Measurements from ENCODE around the gene SHF. TPM values are rescaled to one million over a fixed set of nuclear protein-coding genes. Genes with fewer than 3 reads are reported as not detected.
"Not testable (repeated sequence)": the region's sequence is repeated elsewhere in the genome, so short reads cannot be mapped to it uniquely, and the experiment has no call there.

The SHF gene
- total and polyA plus RNA-seq, 3 experiments from 2014 or later: 1.5 to 29.5 (median 25.4) TPM

DNA sequence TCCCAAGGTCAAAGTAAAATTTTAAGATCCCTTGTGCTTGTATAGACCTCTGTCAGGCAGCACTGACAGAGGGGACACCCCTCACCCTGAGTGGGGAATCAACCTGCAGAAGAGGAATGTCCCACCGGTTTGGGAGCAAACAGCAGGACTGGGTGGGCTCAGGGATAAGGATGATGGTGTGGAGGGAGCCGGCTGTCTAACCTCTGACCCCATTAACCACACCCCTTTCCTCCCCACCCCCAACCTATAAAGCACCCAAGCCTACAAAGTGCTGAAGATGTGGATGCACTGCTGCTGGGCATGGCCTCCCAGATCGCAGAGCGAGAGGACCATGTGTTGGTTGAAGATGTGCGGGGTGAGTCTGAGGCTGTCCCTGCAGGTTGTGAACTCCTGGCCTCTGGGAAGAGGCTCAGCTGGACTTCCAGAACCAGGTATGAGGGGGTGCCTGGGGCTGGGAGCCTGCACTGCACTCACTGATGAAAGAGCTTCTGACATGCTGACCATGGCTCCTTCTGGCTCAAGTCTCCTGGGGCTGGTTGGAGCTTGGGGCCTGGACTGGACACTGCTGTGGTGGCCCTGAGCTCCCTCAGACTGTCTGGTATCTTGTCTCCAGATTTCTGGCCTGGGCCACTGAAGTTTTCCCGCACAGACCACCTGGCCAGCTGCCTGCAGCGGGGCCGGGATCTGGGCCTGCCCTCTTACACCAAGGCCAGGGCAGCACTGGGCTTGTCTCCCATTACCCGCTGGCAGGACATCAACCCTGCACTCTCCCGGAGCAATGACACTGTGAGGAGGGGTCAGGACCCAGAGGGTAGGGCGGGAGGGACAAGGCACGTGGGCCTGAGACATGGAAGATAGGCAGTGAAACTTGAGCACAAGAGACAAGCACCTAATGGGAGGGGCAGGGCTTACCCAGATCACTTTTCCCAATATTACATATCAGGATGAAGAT is 48.7 kb downstream of the SHF start:
- H3K4me3 ChIP-seq (ENCODE audit: low read length): no peak overlapping the region
- H3K9me3 Mint-ChIP-seq: no peaks in the 10 kb centered on the region
- H3K36me3 Mint-ChIP-seq: peaks cover 0 to 2% (median 0%) of the 10 kb centered on the region in 3 donors
- peak overlapping the region in 1 of 8 donors; percentile 57 for H3K27ac Mint-ChIP-seq
- H3K9me3 ChIP-seq (ENCODE audit: low read length): no peaks in the 10 kb centered on the region
- ChIA-PET POLR2A (no interaction called here), CTCF (interaction anchor here (1.7 to 2.2 kb wide), 2 partner anchors 21 to 24 kb away, joined by 4 to 5 read pairs; no protein-coding TSS in a partner anchor)
- no peak overlapping the region for H3K4me3 Mint-ChIP-seq
- no peak for DNase-seq
- H3K27me3 ChIP-seq (ENCODE audit: insufficient read depth, low read length, poor library complexity, severe bottlenecking): peaks cover 9% of the 10 kb centered on the region
- no peaks in the 10 kb centered on the region for H3K4me1 ChIP-seq (ENCODE audit: insufficient read depth, low read length)
- no peaks in the 10 kb centered on the region for H3K36me3 ChIP-seq (ENCODE audit: insufficient read depth, low read length)
- no peak overlapping the region for H3K27ac ChIP-seq (ENCODE audit: low read depth, low read length)
- H3K27me3 Mint-ChIP-seq: peaks cover 17 to 19% of the 10 kb centered on the region in 2 donors
- peaks cover 8 to 17% (median 15%) of the 10 kb centered on the region in 3 donors for H3K4me1 Mint-ChIP-seq

DNA sequence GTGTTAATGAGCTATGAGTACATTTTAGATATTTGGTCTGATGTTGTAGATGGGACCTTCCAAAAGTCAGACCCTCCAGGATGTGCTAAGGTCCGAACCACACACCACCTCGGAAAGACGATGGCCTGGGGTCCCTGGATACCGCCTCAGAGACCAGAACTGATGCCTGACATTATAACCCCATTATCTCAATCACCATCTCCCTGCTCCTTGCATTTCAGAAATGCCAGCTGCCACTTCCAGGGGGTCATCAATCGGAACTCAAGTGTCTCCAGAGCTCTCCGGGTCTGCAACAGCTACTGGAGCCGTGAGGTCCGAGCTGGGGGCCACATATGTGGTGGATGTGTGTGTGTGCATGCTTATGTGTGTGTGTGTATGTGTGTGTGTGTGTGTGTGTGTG is 50.1 kb downstream of the SHF start:
- ChIA-PET POLR2A (interaction anchor here (0.6 kb wide), 1 partner anchor 56 kb away, joined by 3 read pairs; no protein-coding TSS in a partner anchor), CTCF (interaction anchor here (0.7 to 1.7 kb wide), 3 partner anchors 20 to 30 kb away, joined by 3 to 4 read pairs (median 3); no protein-coding TSS in a partner anchor)
- no peak overlapping the region for H3K27ac Mint-ChIP-seq
- peaks cover 19% of the 10 kb centered on the region for H3K27me3 ChIP-seq (ENCODE audit: insufficient read depth, low read length, poor library complexity, severe bottlenecking)
- no peak overlapping the region for H3K27ac ChIP-seq (ENCODE audit: low read depth, low read length)
- no peaks in the 10 kb centered on the region for H3K9me3 ChIP-seq (ENCODE audit: low read length)
- peaks cover 24 to 27% of the 10 kb centered on the region in 2 donors for H3K27me3 Mint-ChIP-seq
- H3K4me1 Mint-ChIP-seq: peaks cover 8 to 17% (median 15%) of the 10 kb centered on the region in 3 donors
- H3K4me3 Mint-ChIP-seq: no peak overlapping the region
- peaks cover 0 to 2% (median 0%) of the 10 kb centered on the region in 3 donors for H3K36me3 Mint-ChIP-seq
- no peaks in the 10 kb centered on the region for H3K9me3 Mint-ChIP-seq
- H3K4me1 ChIP-seq (ENCODE audit: insufficient read depth, low read length): no peaks in the 10 kb centered on the region
- no peak overlapping the region for H3K4me3 ChIP-seq (ENCODE audit: low read length)
- no peaks in the 10 kb centered on the region for H3K36me3 ChIP-seq (ENCODE audit: insufficient read depth, low read length)
- no peak for DNase-seq

DNA sequence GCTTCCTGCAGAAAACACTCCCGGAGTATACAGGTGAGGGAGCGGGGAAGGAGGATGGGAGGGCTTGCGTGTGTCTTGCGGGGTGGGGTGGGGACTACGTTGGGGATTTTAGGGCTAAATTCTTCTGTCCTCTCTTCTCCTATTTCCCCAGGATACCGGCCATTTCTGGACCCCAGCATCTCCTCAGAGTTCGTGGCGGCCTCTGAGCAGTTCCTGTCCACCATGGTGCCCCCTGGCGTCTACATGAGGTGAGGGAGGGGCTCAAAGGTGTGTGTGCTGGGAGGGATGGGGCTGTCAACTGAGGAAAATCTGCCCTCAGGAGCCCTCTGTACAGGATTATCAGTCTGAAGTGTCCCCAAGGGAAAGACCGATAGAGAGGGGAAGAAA is 51.4 kb downstream of the SHF start:
- peak overlapping the region in 1 of 8 donors; percentile 60 for H3K27ac Mint-ChIP-seq
- peaks cover 19% of the 10 kb centered on the region for H3K27me3 ChIP-seq (ENCODE audit: insufficient read depth, low read length, poor library complexity, severe bottlenecking)
- H3K27me3 Mint-ChIP-seq: peaks cover 31 to 41% of the 10 kb centered on the region in 2 donors
- H3K27ac ChIP-seq (ENCODE audit: low read depth, low read length): no peak overlapping the region
- POLR2A ChIA-PET: no interaction called here
- CTCF ChIA-PET: interaction anchor here (1.6 to 2.2 kb wide), 2 partner anchors 14 to 18 kb away, joined by 4 to 6 read pairs; no protein-coding TSS in a partner anchor
- DNase-seq: no peak
- no peaks in the 10 kb centered on the region for H3K9me3 ChIP-seq (ENCODE audit: low read length)
- H3K9me3 Mint-ChIP-seq: no peaks in the 10 kb centered on the region
- no peak overlapping the region for H3K4me3 ChIP-seq (ENCODE audit: low read length)
- H3K4me3 Mint-ChIP-seq: peak overlapping the region in 5 of 7 donors; percentile 54 to 79 (median 63)
- H3K36me3 ChIP-seq (ENCODE audit: insufficient read depth, low read length): no peaks in the 10 kb centered on the region
- H3K4me1 ChIP-seq (ENCODE audit: insufficient read depth, low read length): no peaks in the 10 kb centered on the region
- no peaks in the 10 kb centered on the region for H3K36me3 Mint-ChIP-seq
- H3K4me1 Mint-ChIP-seq: peaks cover 8 to 17% (median 15%) of the 10 kb centered on the region in 3 donors

DNA sequence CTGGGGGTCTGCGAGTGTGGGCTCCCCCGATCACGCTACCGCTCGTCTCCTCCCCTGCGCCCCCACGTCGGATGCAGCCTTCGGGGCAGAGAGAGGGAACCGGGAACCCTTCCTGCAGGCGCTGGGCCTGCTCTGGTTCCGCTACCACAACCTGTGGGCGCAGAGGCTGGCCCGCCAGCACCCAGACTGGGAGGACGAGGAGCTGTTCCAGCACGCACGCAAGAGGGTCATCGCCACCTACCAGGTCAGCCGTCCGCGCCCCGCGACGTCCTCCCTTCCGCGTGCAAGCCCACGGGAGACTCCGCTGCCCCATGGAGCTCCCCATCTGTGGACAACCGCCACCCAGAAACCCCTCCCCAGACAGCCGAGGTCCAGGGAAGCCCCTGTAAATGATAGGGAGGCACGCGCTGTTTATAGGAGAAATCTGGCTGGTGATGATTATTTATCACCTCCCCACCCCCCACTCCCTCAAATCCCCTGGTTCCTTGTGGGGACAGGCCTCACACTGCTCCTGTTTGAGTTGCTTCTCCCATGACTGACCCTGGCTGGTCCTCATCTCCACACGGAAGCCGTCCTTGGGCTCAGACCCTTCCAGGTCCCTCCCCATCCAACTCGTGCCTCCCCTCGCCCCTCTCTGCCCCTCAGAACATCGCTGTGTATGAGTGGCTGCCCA is 51.9 kb downstream of the SHF start:
- DNase-seq; POLR2A ChIA-PET; H3K9me3 ChIP-seq (ENCODE audit: low read length); H3K27ac Mint-ChIP-seq; H3K9me3 Mint-ChIP-seq; H3K36me3 Mint-ChIP-seq; H3K36me3 ChIP-seq (ENCODE audit: insufficient read depth, low read length); H3K4me3 ChIP-seq (ENCODE audit: low read length); H3K27ac ChIP-seq (ENCODE audit: low read depth, low read length); H3K4me1 ChIP-seq (ENCODE audit: insufficient read depth, low read length): not testable (repeated sequence)
- Mint-ChIP-seq H3K27me3 (peaks cover 36 to 45% of the 10 kb centered on the region in 2 donors), H3K4me3 (peak overlapping the region in 6 of 7 donors; percentile 29 to 79 (median 60)), H3K4me1 (peaks cover 8 to 17% (median 15%) of the 10 kb centered on the region in 3 donors)
- CTCF ChIA-PET: interaction anchor here (1.6 to 2.2 kb wide), 2 partner anchors 14 to 18 kb away, joined by 4 to 6 read pairs; no protein-coding TSS in a partner anchor
- H3K27me3 ChIP-seq (ENCODE audit: insufficient read depth, low read length, poor library complexity, severe bottlenecking): peaks cover 19% of the 10 kb centered on the region

DNA sequence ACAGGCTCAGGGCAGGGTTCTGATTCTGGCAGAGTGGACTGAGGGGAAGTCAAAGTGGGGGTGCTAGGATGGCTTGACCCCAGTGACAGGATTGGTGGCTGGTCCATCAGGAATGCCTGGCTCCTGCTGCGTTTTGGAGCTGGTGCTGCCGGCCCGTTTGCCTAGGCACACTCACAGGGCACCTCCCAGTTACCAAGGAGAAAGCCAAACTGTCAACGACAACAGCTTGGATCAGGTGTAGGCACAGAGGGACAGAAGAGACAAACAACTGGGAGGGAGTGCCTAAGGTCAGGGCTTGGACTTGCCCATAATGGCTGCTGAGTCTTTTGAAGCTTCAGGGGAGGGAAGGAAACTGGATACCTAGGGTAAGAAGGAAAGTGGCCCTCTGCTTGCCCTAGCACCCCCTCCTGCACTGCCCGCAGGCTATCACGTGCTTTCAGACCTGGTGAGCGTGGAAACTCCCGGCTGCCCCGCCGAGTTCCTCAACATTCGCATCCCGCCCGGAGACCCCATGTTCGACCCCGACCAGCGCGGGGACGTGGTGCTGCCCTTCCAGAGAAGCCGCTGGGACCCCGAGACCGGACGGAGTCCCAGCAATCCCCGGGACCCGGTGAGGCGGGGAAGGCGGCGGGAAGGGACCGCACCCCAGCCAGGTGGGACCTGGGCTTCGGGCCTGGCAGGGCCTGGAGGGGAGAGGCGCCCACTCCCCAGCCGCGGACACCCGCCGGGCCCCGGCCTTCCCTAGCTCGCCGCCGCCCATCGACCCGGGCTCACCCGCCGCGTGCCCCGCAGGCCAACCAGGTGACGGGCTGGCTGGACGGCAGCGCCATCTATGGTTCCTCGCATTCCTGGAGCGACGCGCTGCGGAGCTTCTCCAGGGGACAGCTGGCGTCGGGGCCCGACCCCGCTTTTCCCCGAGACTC is 52.8 kb downstream of the SHF start:
- H3K4me1 ChIP-seq (ENCODE audit: insufficient read depth, low read length): no peaks in the 10 kb centered on the region
- no peak for DNase-seq
- peaks cover 41 to 52% of the 10 kb centered on the region in 2 donors for H3K27me3 Mint-ChIP-seq
- peaks cover 10 to 17% (median 15%) of the 10 kb centered on the region in 3 donors for H3K4me1 Mint-ChIP-seq
- no peak overlapping the region for H3K27ac ChIP-seq (ENCODE audit: low read depth, low read length)
- H3K9me3 Mint-ChIP-seq: no peaks in the 10 kb centered on the region
- no peak overlapping the region for H3K4me3 ChIP-seq (ENCODE audit: low read length)
- peak overlapping the region in 5 of 7 donors; percentile 64 to 87 (median 74) for H3K4me3 Mint-ChIP-seq
- H3K9me3 ChIP-seq (ENCODE audit: low read length): no peaks in the 10 kb centered on the region
- no peak overlapping the region for H3K27ac Mint-ChIP-seq
- CTCF ChIA-PET: interaction anchor here (1.6 to 2.2 kb wide), 2 partner anchors 13 to 17 kb away, joined by 4 to 6 read pairs; no protein-coding TSS in a partner anchor
- no peaks in the 10 kb centered on the region for H3K36me3 ChIP-seq (ENCODE audit: insufficient read depth, low read length)
- H3K36me3 Mint-ChIP-seq: no peaks in the 10 kb centered on the region
- POLR2A ChIA-PET: no interaction called here
- H3K27me3 ChIP-seq (ENCODE audit: insufficient read depth, low read length, poor library complexity, severe bottlenecking): peaks cover 19% of the 10 kb centered on the region

DNA sequence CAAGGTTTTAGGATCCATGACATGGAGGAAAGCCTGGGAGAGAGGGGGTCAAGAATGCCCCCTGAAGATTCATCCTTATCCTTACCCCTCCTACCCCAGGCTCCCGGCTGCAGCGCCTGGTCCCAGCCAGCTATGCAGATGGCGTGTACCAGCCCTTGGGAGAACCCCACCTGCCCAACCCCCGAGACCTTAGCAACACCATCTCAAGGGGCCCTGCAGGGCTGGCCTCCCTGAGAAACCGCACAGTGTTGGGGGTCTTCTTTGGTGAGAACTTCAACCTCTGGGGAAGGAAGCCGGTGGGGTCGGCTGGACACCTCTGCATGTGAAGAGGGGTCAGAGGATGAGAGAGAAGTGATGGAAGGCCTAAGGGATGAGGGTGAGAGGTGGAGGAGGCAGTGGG is 53.7 kb downstream of the SHF start:
- Histone ChIP-seq H3K4me1 (ENCODE audit: insufficient read depth, low read length) (no peaks in the 10 kb centered on the region), H3K27ac (ENCODE audit: low read depth, low read length) (no peak overlapping the region), H3K36me3 (ENCODE audit: insufficient read depth, low read length) (no peaks in the 10 kb centered on the region), H3K9me3 (ENCODE audit: low read length) (no peaks in the 10 kb centered on the region), H3K27me3 (ENCODE audit: insufficient read depth, low read length, poor library complexity, severe bottlenecking) (peaks cover 19% of the 10 kb centered on the region), H3K4me3 (ENCODE audit: low read length) (no peak overlapping the region)
- no peak for DNase-seq
- ChIA-PET POLR2A (no interaction called here), CTCF (interaction anchor here (0.9 kb wide), 1 partner anchor 16 kb away, joined by 3 read pairs; no protein-coding TSS in a partner anchor)
- peaks cover 10 to 17% (median 15%) of the 10 kb centered on the region in 3 donors for H3K4me1 Mint-ChIP-seq
- H3K27me3 Mint-ChIP-seq: peaks cover 42 to 53% of the 10 kb centered on the region in 2 donors
- H3K9me3 Mint-ChIP-seq: no peaks in the 10 kb centered on the region
- no peaks in the 10 kb centered on the region for H3K36me3 Mint-ChIP-seq
- H3K4me3 Mint-ChIP-seq: peak overlapping the region in 1 of 7 donors; percentile 87
- H3K27ac Mint-ChIP-seq: no peak overlapping the region

DNA sequence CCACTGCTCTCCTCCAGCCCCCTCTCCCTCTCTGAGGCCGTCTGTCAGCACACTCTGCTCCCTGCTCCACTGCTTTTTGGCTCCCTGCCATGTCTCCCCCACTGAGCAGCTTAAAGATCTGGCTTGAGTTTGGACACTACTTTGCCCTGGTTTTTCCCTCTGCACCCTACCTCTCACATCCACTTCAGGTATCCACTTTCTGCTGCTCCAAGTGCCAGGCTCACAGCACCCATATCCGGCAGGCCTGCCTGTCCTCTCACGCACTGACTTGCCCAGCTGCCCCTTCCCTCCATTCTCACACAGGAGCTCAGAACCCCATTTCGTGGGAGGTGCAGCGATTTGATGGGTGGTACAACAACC is 54.2 kb downstream of the SHF start:
- no peak overlapping the region for H3K4me3 ChIP-seq (ENCODE audit: low read length)
- H3K36me3 ChIP-seq (ENCODE audit: insufficient read depth, low read length): no peaks in the 10 kb centered on the region
- H3K9me3 ChIP-seq (ENCODE audit: low read length): no peaks in the 10 kb centered on the region
- Mint-ChIP-seq H3K27me3 (peaks cover 46 to 58% of the 10 kb centered on the region in 2 donors), H3K4me1 (peaks cover 10 to 22% (median 15%) of the 10 kb centered on the region in 3 donors), H3K36me3 (no peaks in the 10 kb centered on the region), H3K27ac (no peak overlapping the region), H3K4me3 (no peak overlapping the region), H3K9me3 (no peaks in the 10 kb centered on the region)
- H3K27me3 ChIP-seq (ENCODE audit: insufficient read depth, low read length, poor library complexity, severe bottlenecking): peaks cover 22% of the 10 kb centered on the region
- ChIA-PET POLR2A (no interaction called here), CTCF (interaction anchor here (0.9 kb wide), 1 partner anchor 16 kb away, joined by 3 read pairs; no protein-coding TSS in a partner anchor)
- no peak for DNase-seq
- H3K27ac ChIP-seq (ENCODE audit: low read depth, low read length): no peak overlapping the region
- no peaks in the 10 kb centered on the region for H3K4me1 ChIP-seq (ENCODE audit: insufficient read depth, low read length)

All from CD8-positive, alpha-beta memory T cell (primary cell).